NCI-H128 (cell line): Measurements from ENCODE around the gene MAN1A2.
A peak's percentile ranks its signal among the peaks of the same experiment; 100 is the strongest.
"Not testable (repeated sequence)": the region's sequence is repeated elsewhere in the genome, so short reads cannot be mapped to it uniquely, and the experiment has no call there.

ENCODE experiments used
- DNase-seq: peaks from one replicate; lab custom pipeline; 2025; ENCODE audit not compliant: unreplicated experiment; lab: John Stamatoyannopoulos, UW

MAN1A2 gene

GRCh38 chr1:117555806-117556205 is 188.6 kb downstream of the MAN1A2 start:
- no peak for DNase-seq

- DNase-seq, result no peak
These were observed 189.1 kb downstream of the MAN1A2 start for GRCh38 chr1:117556341-117556740.

- no peak for DNase-seq
These were observed 189.7 kb downstream of the MAN1A2 start for GRCh38 chr1:117556976-117557375.

GRCh38 chr1:117558451-117558850 is 191.2 kb downstream of the MAN1A2 start:
- DNase-seq, result not testable (repeated sequence)

- no peak for DNase-seq
These were observed 191.9 kb downstream of the MAN1A2 start for GRCh38 chr1:117559139-117559538.

GRCh38 chr1:117559985-117560384 is 192.7 kb downstream of the MAN1A2 start:
- no peak for DNase-seq

GRCh38 chr1:117561071-117561470 is 193.8 kb downstream of the MAN1A2 start:
- DNase-seq, result no peak

- DNase-seq, result no peak
These were observed 194.3 kb downstream of the MAN1A2 start for GRCh38 chr1:117561551-117561950.

GRCh38 chr1:117562581-117563491 is 195.6 kb downstream of the MAN1A2 start:
- no peak for DNase-seq

- no peak for DNase-seq
These were observed 196.2 kb downstream of the MAN1A2 start for GRCh38 chr1:117563492-117563875.

GRCh38 chr1:117564227-117565075 is 197.2 kb downstream of the MAN1A2 start:
- no peak for DNase-seq

GRCh38 chr1:117565076-117565556 is 197.9 kb downstream of the MAN1A2 start:
- no peak for DNase-seq

- peak; percentile 41 for DNase-seq
These were observed 198.7 kb downstream of the MAN1A2 start for GRCh38 chr1:117565745-117566455.

GRCh38 chr1:117566556-117566955 is 199.3 kb downstream of the MAN1A2 start:
- DNase-seq, result no peak

GRCh38 chr1:117567435-117567834 is 200.2 kb downstream of the MAN1A2 start:
- DNase-seq, result no peak

- DNase-seq, result no peak
These were observed 200.7 kb downstream of the MAN1A2 start for GRCh38 chr1:117567976-117568375.

GRCh38 chr1:117568999-117569398 is 201.8 kb downstream of the MAN1A2 start:
- no peak for DNase-seq

GRCh38 chr1:117569856-117570255 is 202.6 kb downstream of the MAN1A2 start:
- DNase-seq, result no peak

- DNase-seq, result no peak
These were observed 203.8 kb downstream of the MAN1A2 start for GRCh38 chr1:117570988-117571409.

- DNase-seq, result no peak
These were observed 204.2 kb downstream of the MAN1A2 start for GRCh38 chr1:117571496-117571895.

GRCh38 chr1:117572546-117572945 is 205.3 kb downstream of the MAN1A2 start:
- no peak for DNase-seq
